Keratinocyte (primary cell): ENCODE results near the gene PARD3.

Source experiments
- CTCF ChIP-seq, 3 experiments: IDR thresholded peaks in 1 of 3; conservative IDR thresholded peaks in 1 of 3; optimal IDR thresholded peaks in 1 of 3; 2 replicates in 2 of 3; 3 replicates in 1 of 3; pipeline versions ENCODE3 to v1.5.1; 2011; ENCODE audit warnings: low read length in 3 of 3, mild to moderate bottlenecking in 3 of 3, moderate library complexity in 2 of 3, control low read depth in 1 of 3, inconsistent platforms in 1 of 3; ENCODE audit not compliant: insufficient read depth in 2 of 3; ENCODE audit errors: extremely low read depth in 1 of 3
- EZH2 ChIP-seq: IDR thresholded peaks from one replicate; pipeline ENCODE4 v1.6.1; 2012; ENCODE audit warnings: inconsistent platforms, mild to moderate bottlenecking, low read length, moderate library complexity

- TF ChIP-seq CTCF (optimal IDR thresholded peaks at IDR 0.05 in 1 of 3, IDR thresholded peaks at IDR 0.05 in 1 of 3, conservative IDR thresholded peaks at IDR 0.05 in 1 of 3; ENCODE audit: extremely low read depth in 1 of 3, insufficient read depth in 2 of 3, low read length in 3 of 3) (no peak), EZH2 (no peak)
These were observed 56.6 kb downstream of the PARD3 start for GRCh38 chr10:34758447-34758996.
